Activated CD4-positive, CD25-positive, alpha-beta regulatory T cell treated with anti-CD3 and anti-CD28 coated beads, Interleukin-2, amount 50 U/mL, for 24 hours (primary cell): Measurements from ENCODE around the gene PCDHB12.
"Not testable (repeated sequence)": the region's sequence is repeated elsewhere in the genome, so short reads cannot be mapped to it uniquely, and the experiment has no call there.

Experiments
- ATAC-seq, 2 donors: fragments of 150-1000 bp; cut with Tn5 transposase; one replicate each; pipeline ENCODE4 v1.10.0; 2021; ENCODE audit warnings: mild to moderate bottlenecking in 1 of 2, moderate library complexity in 1 of 2

Gene PCDHB12

DNA sequence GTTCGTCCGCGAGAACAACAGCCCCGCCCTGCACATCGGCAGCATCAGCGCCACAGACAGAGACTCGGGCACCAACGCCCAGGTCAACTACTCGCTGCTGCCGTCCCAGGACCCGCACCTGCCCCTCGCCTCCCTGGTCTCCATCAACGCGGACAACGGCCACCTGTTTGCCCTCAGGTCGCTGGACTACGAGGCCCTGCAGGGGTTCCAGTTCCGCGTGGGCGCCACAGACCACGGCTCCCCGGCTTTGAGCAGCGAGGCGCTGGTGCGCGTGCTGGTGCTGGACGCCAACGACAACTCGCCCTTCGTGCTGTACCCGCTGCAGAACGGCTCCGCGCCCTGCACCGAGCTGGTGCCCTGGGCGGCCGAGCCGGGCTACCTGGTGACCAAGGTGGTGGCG, 1.8 kb downstream of the PCDHB12 start:
- not testable (repeated sequence) for ATAC-seq

DNA sequence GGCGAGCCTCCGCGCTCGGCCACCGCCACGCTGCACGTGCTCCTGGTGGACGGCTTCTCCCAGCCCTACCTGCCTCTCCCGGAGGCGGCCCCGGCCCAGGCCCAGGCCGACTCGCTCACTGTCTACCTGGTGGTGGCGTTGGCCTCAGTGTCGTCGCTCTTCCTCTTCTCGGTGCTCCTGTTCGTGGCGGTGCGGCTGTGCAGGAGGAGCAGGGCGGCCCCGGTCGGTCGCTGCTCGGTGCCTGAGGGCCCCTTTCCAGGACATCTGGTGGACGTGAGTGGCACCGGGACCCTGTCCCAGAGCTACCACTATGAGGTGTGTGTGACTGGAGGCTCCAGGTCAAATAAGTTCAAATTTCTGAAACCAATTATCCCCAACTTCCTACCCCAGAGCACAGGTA, 2.3 kb downstream of the PCDHB12 start:
- not testable (repeated sequence) for ATAC-seq

- ATAC-seq, result not testable (repeated sequence)
These were observed 5.3 kb downstream of the PCDHB12 start, which contains the start of gene PCDHB13 for GRCh38 chr5:141213656-141214339. Gene PCDHB13, plus strand, starts transcription at chr5:141213919. Its CDS starts 205 bp downstream, at chr5:141214124.

GRCh38 chr5:141214583-141214982, 6.1 kb downstream of the PCDHB12 start:
- ATAC-seq, result not testable (repeated sequence)

DNA sequence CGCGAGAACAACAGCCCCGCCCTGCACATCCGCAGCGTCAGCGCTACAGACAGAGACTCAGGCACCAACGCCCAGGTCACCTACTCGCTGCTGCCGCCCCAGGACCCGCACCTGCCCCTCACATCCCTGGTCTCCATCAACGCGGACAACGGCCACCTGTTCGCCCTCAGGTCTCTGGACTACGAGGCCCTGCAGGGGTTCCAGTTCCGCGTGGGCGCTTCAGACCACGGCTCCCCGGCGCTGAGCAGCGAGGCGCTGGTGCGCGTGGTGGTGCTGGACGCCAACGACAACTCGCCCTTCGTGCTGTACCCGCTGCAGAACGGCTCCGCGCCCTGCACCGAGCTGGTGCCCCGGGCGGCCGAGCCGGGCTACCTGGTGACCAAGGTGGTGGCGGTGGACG, 7.0 kb downstream of the PCDHB12 start:
- ATAC-seq, result not testable (repeated sequence)

GRCh38 chr5:141216035-141216434, 7.5 kb downstream of the PCDHB12 start:
- not testable (repeated sequence) for ATAC-seq

DNA sequence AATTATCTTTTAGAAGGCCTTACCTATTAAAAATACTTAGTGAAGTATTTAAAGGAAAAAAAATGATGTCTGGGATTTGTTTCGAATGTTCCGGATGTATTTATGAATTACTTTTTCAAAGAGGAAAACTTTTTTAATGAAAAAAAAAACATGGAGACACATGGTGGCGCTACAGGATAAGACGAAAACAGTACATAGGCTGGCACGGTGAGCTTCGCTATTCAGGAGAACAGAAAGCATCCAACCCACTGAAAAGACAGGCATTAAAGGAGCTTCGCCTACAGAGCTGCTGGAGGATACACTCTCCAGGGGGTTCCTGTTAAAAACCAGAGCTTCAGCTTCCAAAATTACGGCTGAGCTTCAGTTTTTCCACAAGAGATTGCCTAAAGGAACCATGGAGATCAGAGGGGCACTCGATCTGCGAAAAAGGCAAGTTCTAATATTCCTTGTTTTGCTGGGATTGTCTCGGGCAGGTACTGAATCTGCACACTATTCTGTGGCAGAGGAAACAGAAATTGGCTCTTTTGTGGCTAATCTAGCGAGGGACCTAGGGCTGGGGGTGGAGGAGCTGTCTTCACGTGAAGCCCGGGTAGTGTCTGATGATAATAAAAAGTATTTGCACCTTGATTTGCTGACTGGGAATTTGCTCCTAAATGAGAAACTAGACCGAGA, 14.7 kb downstream of the PCDHB12 start, which contains the start of gene PCDHB14:
PCDHB14 (plus strand) TSS at position 232 of the 672 bp plus-strand sequence; CDS start at position 395, 163 bp downstream.
- ATAC-seq, result no peak

- ATAC-seq, result not testable (repeated sequence)
These were observed 16.3 kb downstream of the PCDHB12 start for GRCh38 chr5:141224844-141225243.

GRCh38 chr5:141225421-141225820, 16.9 kb downstream of the PCDHB12 start:
- not testable (repeated sequence) for ATAC-seq

DNA sequence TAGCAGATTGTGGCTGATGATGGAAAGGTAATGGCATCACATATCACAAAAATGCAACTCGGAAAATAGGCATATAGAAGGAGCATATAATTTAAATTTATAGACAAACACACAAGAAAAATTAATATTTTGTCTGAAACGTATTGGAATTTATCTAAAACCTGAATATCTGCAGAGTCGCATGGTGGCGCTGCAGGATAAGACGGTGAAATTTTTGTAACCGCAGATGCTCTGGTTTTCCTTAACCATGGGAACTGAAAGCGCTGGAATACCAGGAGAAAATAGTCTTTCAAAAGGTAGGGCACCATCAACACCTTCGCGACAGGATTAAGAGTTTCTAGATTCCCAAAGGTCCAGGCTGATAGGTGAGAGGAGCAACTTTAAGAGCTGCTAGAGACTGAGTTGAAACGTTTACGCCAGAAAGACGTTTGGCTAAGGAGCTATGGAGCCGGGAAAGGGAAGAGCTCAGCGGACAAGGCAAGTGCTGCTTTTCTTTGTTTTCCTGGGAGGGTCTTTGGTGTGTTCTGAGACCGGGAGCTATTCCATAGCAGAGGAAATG, 25.7 kb downstream of the PCDHB12 start:
- no peak for ATAC-seq

DNA sequence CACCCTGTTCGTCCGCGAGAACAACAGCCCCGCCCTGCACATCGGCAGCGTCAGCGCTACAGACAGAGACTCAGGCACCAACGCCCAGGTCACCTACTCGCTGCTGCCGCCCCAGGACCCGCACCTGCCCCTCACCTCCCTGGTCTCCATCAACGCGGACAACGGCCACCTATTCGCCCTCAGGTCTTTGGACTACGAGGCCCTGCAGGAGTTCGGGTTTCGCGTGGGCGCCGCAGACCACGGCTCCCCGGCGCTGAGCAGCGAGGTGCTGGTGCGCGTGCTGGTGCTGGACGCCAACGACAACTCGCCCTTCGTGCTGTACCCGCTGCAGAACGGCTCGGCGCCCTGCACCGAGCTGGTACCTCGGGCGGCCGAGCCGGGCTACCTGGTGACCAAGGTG, 27.4 kb downstream of the PCDHB12 start:
- ATAC-seq, result not testable (repeated sequence)

GRCh38 chr5:141236516-141237313, 28.2 kb downstream of the PCDHB12 start:
- ATAC-seq, result no peak

GRCh38 chr5:141241496-141241895, 33.0 kb downstream of the PCDHB12 start:
- no peak for ATAC-seq

- ATAC-seq, result no peak
These were observed 36.8 kb downstream of the PCDHB12 start, which contains the start of gene PCDHB15 for GRCh38 chr5:141245250-141245717. Gene PCDHB15, plus strand, starts transcription at chr5:141245395. Its CDS starts 184 bp downstream, at chr5:141245579.

DNA sequence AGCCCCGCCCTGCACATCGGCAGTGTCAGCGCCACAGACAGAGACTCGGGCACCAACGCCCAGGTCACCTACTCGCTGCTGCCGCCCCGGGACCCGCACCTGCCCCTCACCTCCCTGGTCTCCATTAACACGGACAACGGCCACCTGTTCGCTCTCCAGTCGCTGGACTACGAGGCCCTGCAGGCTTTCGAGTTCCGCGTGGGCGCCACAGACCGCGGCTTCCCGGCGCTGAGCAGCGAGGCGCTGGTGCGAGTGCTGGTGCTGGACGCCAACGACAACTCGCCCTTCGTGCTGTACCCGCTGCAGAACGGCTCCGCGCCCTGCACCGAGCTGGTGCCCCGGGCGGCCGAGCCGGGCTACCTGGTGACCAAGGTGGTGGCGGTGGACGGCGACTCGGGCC, 38.5 kb downstream of the PCDHB12 start:
- not testable (repeated sequence) for ATAC-seq

GRCh38 chr5:141247434-141247833, 38.9 kb downstream of the PCDHB12 start:
- ATAC-seq, result not testable (repeated sequence)

GRCh38 chr5:141250576-141250975, 42.1 kb downstream of the PCDHB12 start:
- ATAC-seq, result no peak

- no peak for ATAC-seq
These were observed 49.9 kb downstream of the PCDHB12 start for GRCh38 chr5:141258464-141258863.

DNA sequence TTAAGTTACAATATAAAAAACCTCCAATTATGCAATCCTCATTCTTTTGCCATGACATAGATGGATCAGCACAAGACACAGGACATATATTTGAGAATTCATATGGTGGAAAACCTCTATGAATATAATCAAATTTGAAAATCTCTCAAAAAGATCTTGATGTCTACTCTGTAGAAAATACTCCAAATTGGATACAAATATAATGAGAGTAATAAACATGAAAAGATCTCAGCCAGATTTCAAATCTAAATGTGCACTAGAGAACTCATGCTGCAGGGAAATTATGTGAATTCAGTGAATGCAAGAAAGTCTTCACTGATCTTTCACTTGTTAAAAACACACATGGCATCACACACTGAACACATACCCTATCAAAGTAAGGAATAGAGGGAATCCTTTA, 50.4 kb downstream of the PCDHB12 start:
- ATAC-seq, result no peak

- no peak for ATAC-seq
These were observed 52.1 kb downstream of the PCDHB12 start for GRCh38 chr5:141260458-141261237.

GRCh38 chr5:141261238-141261546, 52.7 kb downstream of the PCDHB12 start:
- ATAC-seq, result no peak
